BLaER1 (cell line): ENCODE data around the gene TP53TG3C.
"Not testable (repeated sequence)": the region's sequence is repeated elsewhere in the genome, so short reads cannot be mapped to it uniquely, and the experiment has no call there.

Experiments used
- H3K27ac ChIP-seq: shearing (Covaris generic); formaldehyde crosslinking; 2 replicates; pipeline ENCODE4 v1.8.1; 2022
- H3K27me3 ChIP-seq: shearing (Covaris generic); formaldehyde crosslinking; 2 replicates; pipeline ENCODE4 v1.8.1; 2022
- H3K36me3 ChIP-seq: shearing (Covaris generic); formaldehyde crosslinking; 2 replicates; pipeline ENCODE4 v1.8.1; 2022
- H3K4me1 ChIP-seq: shearing (Covaris generic); formaldehyde crosslinking; 2 replicates; pipeline ENCODE4 v1.8.1; 2022
- H3K4me2 ChIP-seq: shearing (Covaris generic); formaldehyde crosslinking; 2 replicates; pipeline ENCODE4 v1.8.1; 2022
- H3K4me3 ChIP-seq: shearing (Covaris generic); formaldehyde crosslinking; 2 replicates; pipeline ENCODE4 v1.8.1; 2022
- H3K9ac ChIP-seq: shearing (Covaris generic); formaldehyde crosslinking; 2 replicates; pipeline ENCODE4 v1.8.1; 2022
- H3K9me3 ChIP-seq: shearing (Covaris generic); formaldehyde crosslinking; 2 replicates; pipeline ENCODE4 v1.8.1; 2022
- H4K20me1 ChIP-seq: shearing (Covaris generic); formaldehyde crosslinking; 2 replicates; pipeline ENCODE4 v1.8.1; 2022

Gene TP53TG3C

GRCh38 chr16:33193926-33194325 is at the start of gene TP53TG3C:
Gene TP53TG3C, plus strand, starts transcription at chr16:33194226. Its CDS starts 68 bp downstream, at chr16:33194294.
- H3K27me3 ChIP-seq, H3K27ac ChIP-seq, H3K36me3 ChIP-seq, H3K4me2 ChIP-seq, H4K20me1 ChIP-seq, H3K9me3 ChIP-seq, H3K9ac ChIP-seq, H3K4me3 ChIP-seq, H3K4me1 ChIP-seq: not testable (repeated sequence)
